T47D (cell line): ENCODE results near the gene XPNPEP1.
A peak's percentile ranks its signal among the peaks of the same experiment; 100 is the strongest.

ENCODE experiments used
- DNase-seq, 2 experiments: peaks; one replicate each; pipeline versions ENCODE4 v3.0.0 to v3.0.0-alpha.2; 2011 to 2012; ENCODE audit warnings: low read depth in 1 of 2, low spot score in 1 of 2
- JUND ChIP-seq: IDR thresholded peaks from 2 replicates; pipeline ENCODE4 v1.6.1; 2012; ENCODE audit warnings: low read depth
- in situ Hi-C: cut with HindIII; loops from 2 replicates; pipeline ENCODE4 v1.10.0; 2016; ENCODE audit warnings: low sequenced_read_pairs, low pct_unique_long_range_greater_than_20kb

Gene XPNPEP1

GRCh38 chr10:109892931-109893330 lies 30.4 kb downstream of the XPNPEP1 start:
- TF ChIP-seq JUND = no peak
- in situ Hi-C loops = no loop called here
- DNase-seq = no peak

- no peak for TF ChIP-seq JUND
- in situ Hi-C loops = no loop called here
- no peak for DNase-seq
Measured at GRCh38 chr10:109892117-109892516, 31.2 kb downstream of the XPNPEP1 start.

GRCh38 chr10:109891105-109891504 lies 32.2 kb downstream of the XPNPEP1 start:
- TF ChIP-seq JUND = no peak
- DNase-seq = no peak
- in situ Hi-C loops = no loop called here

- no peak for TF ChIP-seq JUND
- in situ Hi-C loops = no loop called here
- DNase-seq = no peak
Measured at GRCh38 chr10:109889867-109890266, 33.4 kb downstream of the XPNPEP1 start.

- no peak for TF ChIP-seq JUND
- in situ Hi-C loops = no loop called here
- no peak for DNase-seq
Measured at GRCh38 chr10:109887776-109888175, 35.5 kb downstream of the XPNPEP1 start.

GRCh38 chr10:109887243-109887642 lies 36.1 kb downstream of the XPNPEP1 start:
- no peak for TF ChIP-seq JUND
- no peak for DNase-seq
- in situ Hi-C loops = no loop called here

GRCh38 chr10:109886781-109887140 lies 36.5 kb downstream of the XPNPEP1 start:
- in situ Hi-C loops = no loop called here
- no peak for TF ChIP-seq JUND
- DNase-seq = no peak

- in situ Hi-C loops = no loop called here
Measured at GRCh38 chr10:109886037-109886780, 37.1 kb downstream of the XPNPEP1 start.

GRCh38 chr10:109883859-109884771 lies 39.2 kb downstream of the XPNPEP1 start:
- no peak for TF ChIP-seq JUND
- in situ Hi-C loops = no loop called here
- peak; percentile 53 to 81 for DNase-seq

More at GRCh38 chr10:109886037-109886780, 37.1 kb downstream of the XPNPEP1 start:
- DNase-seq = no peak
- no peak for TF ChIP-seq JUND

GRCh38 chr10:109882251-109883057 lies 40.9 kb downstream of the XPNPEP1 start:
- in situ Hi-C loops = no loop called here
- no peak for DNase-seq

GRCh38 chr10:109881769-109882057 lies 41.6 kb downstream of the XPNPEP1 start:
- in situ Hi-C loops = no loop called here
- TF ChIP-seq JUND = no peak
- no peak for DNase-seq

More at GRCh38 chr10:109882251-109883057, 40.9 kb downstream of the XPNPEP1 start:
- TF ChIP-seq JUND = no peak

GRCh38 chr10:109880886-109881768 lies 42.2 kb downstream of the XPNPEP1 start:
- no peak for DNase-seq
- in situ Hi-C loops = no loop called here

More at GRCh38 chr10:109880886-109881768, 42.2 kb downstream of the XPNPEP1 start:
- no peak for TF ChIP-seq JUND
